HepG2 (cell line): ENCODE results near the gene TAF3. TPM values are rescaled to one million over a fixed set of nuclear protein-coding genes. Genes with fewer than 3 reads are reported as not detected.

Source experiments
- ATAC-seq: fragments of 200-7000 bp; cut with Tn5 transposase; 3 replicates; pipeline ENCODE4 v1.9.1; 2020; ENCODE audit warnings: mild to moderate bottlenecking, moderate library complexity
- BruUV-seq: library from RNA; stranded (reverse); fragments of 400-500 nt; replicated peaks from 2 replicates; lab custom pipeline; 2021; lab: Mats Ljungman, UMichigan
- CTCF ChIA-PET: fragments of 300-600 bp; formaldehyde crosslinking; extraction: SDS; loops from one replicate; lab custom pipeline; 2021; ENCODE audit warnings: low total read pairs, inconsistent platforms, low intra/inter-chr PET ratio; lab: Yijun Ruan, JAX
- POLR2A ChIA-PET: fragments of 350-600 bp; sonication (Branson Sonifier 250); formaldehyde crosslinking; loops from one replicate; lab custom pipeline; 2020; ENCODE audit warnings: antibody characterized with exemption, inconsistent platforms; lab: Yijun Ruan, JAX
- DNase-seq: peaks from one replicate; pipeline ENCODE4 v3.0.0-alpha.2; 2015; ENCODE audit warnings: low spot score
- FAIRE-seq: peaks from 3 replicates; lab custom pipeline; 2011; peaks lifted over from hg19 to GRCh38; lab: Jason Lieb, UNC
- H2AFZ ChIP-seq: one replicate; pipeline ENCODE4 v1.6.1; 2011; ENCODE audit warnings: low read length, inconsistent platforms
- H3K27ac ChIP-seq: fragments of 300-600 bp; 3 replicates; pipeline ENCODE4 v1.8.0; 2011; ENCODE audit warnings: mixed run types, mild to moderate bottlenecking, mixed read lengths, low read length, inconsistent platforms; ENCODE audit not compliant: insufficient read depth; ENCODE audit errors: extremely low read length
- H3K27me3 ChIP-seq, 2 experiments: fragments of 200-600 bp in 1 of 2; 2 replicates in 1 of 2; 3 replicates in 1 of 2; pipeline versions ENCODE4 v1.6.0 to v1.8.0; 2011; ENCODE audit warnings: low read length in 2 of 2, mild to moderate bottlenecking in 2 of 2, moderate library complexity in 2 of 2, inconsistent platforms in 1 of 2; ENCODE audit not compliant: insufficient read depth in 2 of 2, control insufficient read depth in 1 of 2
- H3K36me3 ChIP-seq, 2 experiments: fragments of 200-600 bp in 1 of 2; replicated peaks in 1 of 2; 2 replicates in 1 of 2; 3 replicates in 1 of 2; pipeline versions ENCODE4 v1.5.1 to v1.8.0; 2011; ENCODE audit warnings: low read length in 2 of 2, inconsistent platforms in 1 of 2; ENCODE audit not compliant: insufficient read depth in 2 of 2, control insufficient read depth in 1 of 2
- H3K4me1 ChIP-seq: 2 replicates; pipeline ENCODE4 v1.5.1; 2012; ENCODE audit warnings: low read length, inconsistent platforms; ENCODE audit not compliant: insufficient read depth
- H3K4me2 ChIP-seq: 2 replicates; pipeline ENCODE4 v1.6.0; 2011; ENCODE audit warnings: low read depth, low read length, inconsistent platforms
- H3K4me3 ChIP-seq, 3 experiments: fragments of 200-600 bp in 1 of 3; sonication (generic), shearing (Covaris generic) in 1 of 3; replicated peaks in 1 of 3; 2 replicates each; pipeline ENCODE4 v1.5.1; 2011 to 2016; ENCODE audit warnings: low read length in 3 of 3, inconsistent platforms in 2 of 3, low read depth in 2 of 3, mild to moderate bottlenecking in 2 of 3, control low read depth in 1 of 3, mixed read lengths in 1 of 3; ENCODE audit not compliant: insufficient read depth in 1 of 3
- H3K79me2 ChIP-seq: one replicate; pipeline ENCODE4 v1.6.1; 2011; ENCODE audit warnings: low read length, inconsistent platforms; ENCODE audit not compliant: insufficient read depth
- H3K9ac ChIP-seq: 2 replicates; pipeline ENCODE4 v1.6.0; 2011; ENCODE audit warnings: mild to moderate bottlenecking, low read depth, low read length, inconsistent platforms; ENCODE audit not compliant: insufficient read depth
- H3K9me3 ChIP-seq: 2 replicates; pipeline ENCODE4 v1.5.1; 2012; ENCODE audit warnings: mild to moderate bottlenecking, low read length
- H4K20me1 ChIP-seq: 2 replicates; pipeline ENCODE4 v1.6.0; 2011; ENCODE audit warnings: inconsistent platforms, mild to moderate bottlenecking, low read length, moderate library complexity; ENCODE audit not compliant: insufficient read depth
- CAMTA2 ChIP-seq: sonication (generic); formaldehyde crosslinking; IDR thresholded peaks from 2 replicates; pipeline ENCODE4 v1.4.0; 2020; ENCODE audit warnings: mild to moderate bottlenecking, missing genetic modification reagents, borderline replicate concordance
- GATAD1 ChIP-seq: IDR thresholded peaks from 2 replicates; pipeline ENCODE4 v1.6.1; 2016; ENCODE audit warnings: missing genetic modification reagents, missing compliant biosample characterization
- IKZF4 ChIP-seq: sonication (generic); formaldehyde crosslinking; IDR thresholded peaks from 2 replicates; pipeline ENCODE4 v1.5.1; 2020; ENCODE audit warnings: borderline replicate concordance, mild to moderate bottlenecking, low read depth, missing genetic modification reagents; ENCODE audit errors: not compliant biosample characterization
- NFKB2 ChIP-seq: sonication (generic); formaldehyde crosslinking; IDR thresholded peaks from 2 replicates; pipeline ENCODE4 v1.4.0; 2020; ENCODE audit warnings: missing genetic modification reagents, borderline replicate concordance
- NONO ChIP-seq, 2 experiments: fragments of 450-650 bp in 1 of 2; sonication (generic) in 1 of 2; formaldehyde crosslinking in 1 of 2; IDR thresholded peaks in 1 of 2; conservative IDR thresholded peaks in 1 of 2; 2 replicates each; pipeline versions ENCODE4 v1.6.1 to v1.8.0; 2017 to 2022; ENCODE audit warnings: mild to moderate bottlenecking in 1 of 2, missing genetic modification reagents in 1 of 2, moderate library complexity in 1 of 2
- SIN3A ChIP-seq: IDR thresholded peaks from 2 replicates; pipeline ENCODE4 v1.6.1; 2011; ENCODE audit warnings: low read depth, mild to moderate bottlenecking, control low read depth, low read length, borderline replicate concordance
- SRY ChIP-seq: sonication (generic); formaldehyde crosslinking; IDR thresholded peaks from 2 replicates; pipeline ENCODE4 v1.8.0; 2022; ENCODE audit warnings: mild to moderate bottlenecking, missing genetic modification reagents
- WIZ ChIP-seq: sonication (generic); formaldehyde crosslinking; IDR thresholded peaks from 2 replicates; pipeline ENCODE4 v1.5.1; 2020; ENCODE audit warnings: mild to moderate bottlenecking, missing genetic modification reagents
- ZFP36L1 ChIP-seq: sonication (generic); formaldehyde crosslinking; IDR thresholded peaks from 2 replicates; pipeline ENCODE4 v1.8.0; 2022; ENCODE audit warnings: mild to moderate bottlenecking, missing genetic modification reagents, moderate library complexity
- ZMYM4 ChIP-seq: sonication (generic); formaldehyde crosslinking; IDR thresholded peaks from 2 replicates; pipeline ENCODE4 v1.8.1; 2023; ENCODE audit warnings: mild to moderate bottlenecking, missing genetic modification reagents
- ZNF281 ChIP-seq: sonication (generic); formaldehyde crosslinking; IDR thresholded peaks from 2 replicates; pipeline ENCODE4 v1.4.0; 2020; ENCODE audit warnings: missing genetic modification reagents, borderline replicate concordance
- ZNF496 ChIP-seq: sonication (generic); formaldehyde crosslinking; IDR thresholded peaks from 2 replicates; pipeline ENCODE4 v1.8.1; 2023; ENCODE audit warnings: mild to moderate bottlenecking, moderate library complexity, missing genetic modification reagents; ENCODE audit not compliant: insufficient replicate concordance
- ZNF557 ChIP-seq: sonication (generic); formaldehyde crosslinking; IDR thresholded peaks from 2 replicates; pipeline ENCODE4 v1.4.0; 2020; ENCODE audit warnings: missing genetic modification reagents
- ZSCAN5A ChIP-seq: sonication (generic); formaldehyde crosslinking; IDR thresholded peaks from 2 replicates; pipeline ENCODE4 v1.8.0; 2022; ENCODE audit warnings: mild to moderate bottlenecking, missing genetic modification reagents, borderline replicate concordance
- WGBS: methylation state at CpG from one replicate; pipeline ENCODE4 v1.1.6; 2017; ENCODE audit warnings: low lambda C conversion rate; 5-methylcytosine and 5-hydroxymethylcytosine counted together
- in situ Hi-C: cut with HindIII; loops from 2 replicates; pipeline ENCODE4 v1.10.0; 2017; ENCODE audit warnings: low pct_unique_long_range_greater_than_20kb; ENCODE audit not compliant: extremely low pct_ligation_motif_present
- intact Hi-C: fragments of 100-400 bp; cut with micrococcal nuclease; formaldehyde crosslinking; loops from one replicate; pipeline ENCODE4 v1.10.0; 2022; ENCODE audit not compliant: unreplicated experiment
- polyA plus RNA-seq, 8 experiments: library from polyadenylated mRNA; depleted of rRNA in 3 of 8; stranded (reverse) in 7 of 8; unstranded in 1 of 8; fragments of >200 nt; fragmentation: Illumina TruSeq in 4 of 8; extraction: Trizol in 4 of 8; gene quantifications; 2 replicates each; pipeline versions ENCODE4 v1.2.1 to v1.2.3, GENCODE V29; 2011 to 2016; ENCODE audit warnings: low read depth in 4 of 8, missing spikeins in 1 of 8, mixed read lengths in 1 of 8; ENCODE audit not compliant: insufficient read depth in 1 of 8
- total RNA-seq, 5 experiments: library from RNA; depleted of rRNA; stranded (reverse); fragments of >200 nt; fragmentation: Illumina TruSeq; extraction: Trizol; gene quantifications; 2 replicates each; pipeline ENCODE4 v1.2.3, GENCODE V29; 2016; ENCODE audit warnings: low read depth in 1 of 5

The TAF3 gene
- total and polyA plus RNA-seq, 2 of the 13 experiments (the other 11 are each of a cell fraction or from before 2014, with no cell fraction given): 1.7 to 2.9 TPM

- Histone ChIP-seq H3K27me3 (no peaks in the 10 kb centered on the region), H3K27ac (no peak overlapping the region), H3K9me3 (no peaks in the 10 kb centered on the region), H3K4me3 (no peak overlapping the region), H3K79me2 (peaks cover 2% of the 10 kb centered on the region), H3K4me2 (no peak overlapping the region), H2AFZ (no peak overlapping the region), H3K9ac (no peak overlapping the region), H3K36me3 (no peaks in the 10 kb centered on the region), H3K4me1 (no peaks in the 10 kb centered on the region), H4K20me1 (no peaks in the 10 kb centered on the region)
- intact Hi-C loops (no loop called here), in situ Hi-C loops (no loop called here)
- POLR2A ChIA-PET: no interaction called here
- no peak for ATAC-seq
- FAIRE-seq: no peak
- no TSS peak for BruUV-seq
- DNase-seq: no peak
- CTCF ChIA-PET: no interaction called here
- no peak for TF ChIP-seq SIN3A
- no peak for TF ChIP-seq SRY (CRISPR knock-in tag)
- no peak for TF ChIP-seq GATAD1 (CRISPR knock-in tag)
- no peak for TF ChIP-seq ZNF496
- TF ChIP-seq ZSCAN5A (CRISPR knock-in tag): no peak
- no peak for TF ChIP-seq ZNF557 (CRISPR knock-in tag)
- TF ChIP-seq, all 625 proteins: peak for 0
- 91% methylated on average over 5 of the region's 5 CpGs for WGBS
These were observed 99.4 kb downstream of the TAF3 start for GRCh38 chr10:7917736-7918135.

- ATAC-seq (no peak), FAIRE-seq (no peak), DNase-seq (no peak)
- BruUV-seq: no TSS peak
- no peak overlapping the region for H3K4me2 ChIP-seq
- H3K36me3 ChIP-seq: no peaks in the 10 kb centered on the region
- H3K4me1 ChIP-seq: no peaks in the 10 kb centered on the region
- H3K9ac ChIP-seq: no peak overlapping the region
- CTCF ChIA-PET: no interaction called here
- in situ Hi-C loops: no loop called here
- no peaks in the 10 kb centered on the region for H3K9me3 ChIP-seq
- POLR2A ChIA-PET: no interaction called here
- no peak overlapping the region for H3K4me3 ChIP-seq
- TF ChIP-seq CAMTA2: no peak
- no peak for TF ChIP-seq ZMYM4 (CRISPR knock-in tag)
- no peak for TF ChIP-seq WIZ (CRISPR knock-in tag)
- TF ChIP-seq IKZF4 (CRISPR knock-in tag): no peak
- no peak for TF ChIP-seq NONO (IDR thresholded peaks at IDR 0.05)
- no peak for TF ChIP-seq NONO (CRISPR knock-in tag; conservative IDR thresholded peaks at IDR 0.05)
- TF ChIP-seq ZNF281 (CRISPR knock-in tag): no peak
- no peak for TF ChIP-seq ZFP36L1 (CRISPR knock-in tag)
- no peak for TF ChIP-seq NFKB2 (CRISPR knock-in tag)
- no peak overlapping the region for H2AFZ ChIP-seq
- no peak overlapping the region for H3K27ac ChIP-seq
- 93% methylated on average over 3 of the region's 3 CpGs for WGBS
- no peaks in the 10 kb centered on the region for H4K20me1 ChIP-seq
- no peaks in the 10 kb centered on the region for H3K79me2 ChIP-seq
- no peaks in the 10 kb centered on the region for H3K27me3 ChIP-seq
- intact Hi-C loops: no loop called here
These were observed 104.4 kb downstream of the TAF3 start for GRCh38 chr10:7922707-7923106.
